Measurements from ENCODE around the gene SPATA46. TPM values are rescaled to one million over a fixed set of nuclear protein-coding genes. Genes with fewer than 3 reads are reported as not detected.

SPATA46 gene
- total and polyA plus RNA-seq, 7 donors, result not detected

DNA sequence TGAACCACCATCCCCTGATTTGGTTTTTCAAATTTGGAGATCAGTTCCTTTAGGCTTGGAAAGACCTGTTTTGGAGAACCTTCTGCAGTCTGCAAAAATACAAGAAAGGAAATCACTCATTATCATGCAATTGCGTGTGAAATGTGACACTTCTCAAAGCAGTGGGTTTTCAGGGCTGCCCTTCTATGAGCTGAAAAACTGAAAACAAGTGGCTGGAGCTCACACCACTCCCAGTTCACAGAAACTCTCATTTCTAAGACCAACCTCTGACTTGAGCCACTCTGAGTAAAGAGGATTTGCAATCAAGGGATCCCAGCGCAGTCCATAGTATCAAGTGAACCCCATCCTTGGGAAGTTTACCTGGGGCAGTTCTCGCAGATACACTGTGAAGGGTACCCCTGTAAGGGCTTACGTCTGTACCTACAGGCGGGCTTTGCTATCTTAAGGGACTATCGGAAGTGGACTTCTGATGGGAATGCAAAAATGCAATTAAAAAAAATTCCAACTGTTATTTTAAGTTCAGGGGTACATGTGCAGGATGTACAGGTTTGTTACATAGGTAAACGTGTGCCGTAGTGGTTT is 22.4 kb upstream of the SPATA46 start:
- intact Hi-C loops (cut with DNase I), result no loop called here
- TF ChIP-seq, protein P1, sequence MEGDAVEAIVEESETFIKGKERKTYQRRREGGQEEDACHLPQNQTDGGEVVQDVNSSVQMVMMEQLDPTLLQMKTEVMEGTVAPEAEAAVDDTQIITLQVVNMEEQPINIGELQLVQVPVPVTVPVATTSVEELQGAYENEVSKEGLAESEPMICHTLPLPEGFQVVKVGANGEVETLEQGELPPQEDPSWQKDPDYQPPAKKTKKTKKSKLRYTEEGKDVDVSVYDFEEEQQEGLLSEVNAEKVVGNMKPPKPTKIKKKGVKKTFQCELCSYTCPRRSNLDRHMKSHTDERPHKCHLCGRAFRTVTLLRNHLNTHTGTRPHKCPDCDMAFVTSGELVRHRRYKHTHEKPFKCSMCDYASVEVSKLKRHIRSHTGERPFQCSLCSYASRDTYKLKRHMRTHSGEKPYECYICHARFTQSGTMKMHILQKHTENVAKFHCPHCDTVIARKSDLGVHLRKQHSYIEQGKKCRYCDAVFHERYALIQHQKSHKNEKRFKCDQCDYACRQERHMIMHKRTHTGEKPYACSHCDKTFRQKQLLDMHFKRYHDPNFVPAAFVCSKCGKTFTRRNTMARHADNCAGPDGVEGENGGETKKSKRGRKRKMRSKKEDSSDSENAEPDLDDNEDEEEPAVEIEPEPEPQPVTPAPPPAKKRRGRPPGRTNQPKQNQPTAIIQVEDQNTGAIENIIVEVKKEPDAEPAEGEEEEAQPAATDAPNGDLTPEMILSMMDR (IDR thresholded peaks at IDR 0.05), result no peak
- WGBS, 3 donors, result 75 to 82% (median 76%) methylated on average over 8 of the region's 8 CpGs

DNA sequence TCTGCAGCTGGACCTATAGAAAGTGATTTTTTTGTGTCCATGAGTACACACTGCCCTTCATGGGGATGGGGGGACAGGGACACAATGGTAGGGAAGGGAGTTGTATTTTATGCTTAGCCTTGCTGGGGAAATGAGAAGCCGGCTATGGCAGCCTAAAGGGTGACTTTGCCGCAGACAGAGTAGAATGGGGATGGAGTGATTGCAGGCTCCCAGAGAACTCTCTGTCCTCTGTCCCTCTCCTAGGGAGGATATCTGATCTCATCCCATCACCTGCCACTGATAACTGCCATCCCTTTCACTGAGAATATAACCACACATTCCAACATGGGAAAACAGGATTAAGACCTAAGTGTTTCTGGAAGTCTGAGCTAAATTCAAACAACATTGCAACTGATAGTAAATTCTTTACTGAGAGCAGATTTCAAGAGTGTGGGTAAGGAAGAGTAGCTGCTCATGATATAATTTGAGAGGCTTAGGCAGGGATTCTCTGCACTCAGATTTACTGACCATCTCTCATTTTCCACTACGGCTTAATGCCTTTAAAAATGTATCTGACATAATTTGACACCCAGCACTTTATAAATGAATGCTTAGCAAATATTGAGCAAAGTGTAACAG is 21.4 kb upstream of the SPATA46 start:
- H3K27ac ChIP-seq, result no peak overlapping the region
- H3K36me3 ChIP-seq (ENCODE audit: insufficient read depth in 1 of 2, low read depth in 1 of 2), result no peaks in the 10 kb centered on the region
- H3K4me1 ChIP-seq, result no peaks in the 10 kb centered on the region
- WGBS, 3 donors, result 41 to 54% (median 41%) methylated on average over 3 of the region's 3 CpGs
- intact Hi-C loops (cut with DNase I), result no loop called here
- ATAC-seq (no peak), DNase-seq (no peak)
- peaks cover 2 to 13% (median 5%) of the 10 kb centered on the region in 3 donors for H3K27me3 ChIP-seq (ENCODE audit: insufficient read depth in 3 of 3, low read length in 2 of 3)
- no peaks in the 10 kb centered on the region for H3K9me3 ChIP-seq
- no peak overlapping the region for H3K4me3 ChIP-seq
- TF ChIP-seq, protein P1 (IDR thresholded peaks at IDR 0.05), result no peak

More for the DNA sequence above, 22.4 kb upstream of the SPATA46 start:
- Histone ChIP-seq H3K4me3 (no peak overlapping the region), H3K27ac (no peak overlapping the region), H3K36me3 (ENCODE audit: insufficient read depth in 1 of 2, low read depth in 1 of 2) (no peaks in the 10 kb centered on the region), H3K4me1 (no peaks in the 10 kb centered on the region), H3K9me3 (no peaks in the 10 kb centered on the region), H3K27me3 (ENCODE audit: insufficient read depth in 3 of 3, low read length in 2 of 3) (peaks cover 2 to 13% (median 5%) of the 10 kb centered on the region in 3 donors)
- DNase-seq, result no peak
- no peak for ATAC-seq

DNA sequence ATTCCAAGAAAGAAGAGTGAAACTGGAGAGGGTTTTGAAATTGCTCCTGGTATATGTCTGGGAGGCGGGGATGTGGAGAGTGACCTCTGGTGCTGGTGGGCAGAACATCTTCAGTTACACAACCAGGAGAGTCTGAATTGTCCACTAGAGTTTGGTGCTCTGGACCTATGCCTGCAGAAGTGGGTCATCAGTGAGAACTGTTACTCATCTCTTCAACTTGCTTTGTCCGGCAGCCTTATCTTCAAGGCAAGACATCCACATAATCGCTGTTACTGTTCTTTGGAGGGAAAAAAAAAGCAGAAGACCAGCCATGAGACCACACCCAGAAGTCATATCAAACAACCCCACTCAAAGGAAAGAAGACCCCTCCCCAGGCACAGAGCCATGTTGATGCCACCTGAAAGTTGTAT is 20.4 kb upstream of the SPATA46 start:
- 80 to 93% (median 88%) methylated on average over 3 of the region's 3 CpGs for WGBS, 3 donors
- Histone ChIP-seq H3K36me3 (ENCODE audit: insufficient read depth in 1 of 2, low read depth in 1 of 2) (no peaks in the 10 kb centered on the region), H3K27ac (no peak overlapping the region), H3K9me3 (no peaks in the 10 kb centered on the region), H3K27me3 (ENCODE audit: insufficient read depth in 3 of 3, low read length in 2 of 3) (peaks cover 2 to 13% (median 2%) of the 10 kb centered on the region in 3 donors), H3K4me3 (no peak overlapping the region), H3K4me1 (no peaks in the 10 kb centered on the region)
- TF ChIP-seq, protein P1 (IDR thresholded peaks at IDR 0.05), result no peak
- intact Hi-C loops (cut with DNase I), result no loop called here
- peak in 2 of 4 donors; percentile 27 to 37 for ATAC-seq
- DNase-seq, result no peak

DNA sequence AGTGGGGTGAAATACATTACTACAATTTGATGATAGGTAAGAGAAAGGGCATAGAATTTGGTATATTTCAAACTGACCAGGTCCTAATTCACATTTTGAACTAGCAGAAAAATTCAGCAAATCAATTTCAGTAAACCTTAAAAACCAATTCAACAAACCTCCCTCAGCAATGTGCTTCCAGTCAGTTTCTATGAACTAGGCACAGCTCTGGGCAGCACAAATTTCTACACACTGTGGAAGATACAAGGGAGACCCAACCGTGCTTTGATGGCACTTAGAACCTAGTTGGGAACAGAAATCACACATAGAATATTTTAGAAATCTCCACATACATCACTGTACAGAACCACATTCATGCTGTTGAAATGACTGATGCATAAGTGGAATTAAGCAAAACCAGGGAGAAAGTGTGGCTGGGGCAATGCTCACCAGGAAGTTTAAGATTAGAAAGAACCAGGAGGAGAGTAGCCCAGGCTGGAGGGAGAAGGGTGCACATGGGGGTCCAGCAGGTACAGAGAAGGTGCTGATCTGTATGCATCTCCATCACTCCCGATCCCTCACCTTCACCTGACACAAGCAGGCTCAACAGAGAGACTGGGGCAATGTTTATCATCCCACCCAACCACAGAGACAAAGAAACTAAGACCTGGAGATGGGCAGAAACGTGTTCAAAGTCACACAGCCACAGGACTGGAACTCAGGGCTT is 19.7 kb upstream of the SPATA46 start:
- H3K27ac ChIP-seq, result no peak overlapping the region
- H3K9me3 ChIP-seq, result no peaks in the 10 kb centered on the region
- no peak for ATAC-seq
- H3K36me3 ChIP-seq (ENCODE audit: insufficient read depth in 1 of 2, low read depth in 1 of 2), result no peaks in the 10 kb centered on the region
- no peaks in the 10 kb centered on the region for H3K4me1 ChIP-seq
- 77 to 80% (median 78%) methylated on average over 3 of the region's 3 CpGs for WGBS, 3 donors
- peaks cover 2 to 16% (median 2%) of the 10 kb centered on the region in 3 donors for H3K27me3 ChIP-seq (ENCODE audit: insufficient read depth in 3 of 3, low read length in 2 of 3)
- no peak for DNase-seq
- intact Hi-C loops (cut with DNase I), result no loop called here
- no peak overlapping the region for H3K4me3 ChIP-seq
- TF ChIP-seq, protein P1 (IDR thresholded peaks at IDR 0.05), result no peak
